Vagina (tissue), 2 donors: ENCODE results near the gene TUBE1.

Source experiments
- POLR2A ChIP-seq, 2 donors: fragments of 450-650 bp; IDR thresholded peaks; one replicate each; pipeline ENCODE4 v1.6.1; 2017; ENCODE audit warnings: antibody characterized with exemption in 2 of 2, mild to moderate bottlenecking in 2 of 2, moderate library complexity in 2 of 2
- TF ChIP-seq, protein P1 (sequence below), 3 experiments: fragments of 450-650 bp in 2 of 3; fragments of 200-600 bp in 1 of 3; sonication (generic) in 1 of 3; IDR thresholded peaks; one replicate each; pipeline ENCODE4 v1.5.1; 2017 to 2019; ENCODE audit warnings: antibody characterized with exemption in 3 of 3, mild to moderate bottlenecking in 2 of 3, moderate library complexity in 2 of 3

DNA sequence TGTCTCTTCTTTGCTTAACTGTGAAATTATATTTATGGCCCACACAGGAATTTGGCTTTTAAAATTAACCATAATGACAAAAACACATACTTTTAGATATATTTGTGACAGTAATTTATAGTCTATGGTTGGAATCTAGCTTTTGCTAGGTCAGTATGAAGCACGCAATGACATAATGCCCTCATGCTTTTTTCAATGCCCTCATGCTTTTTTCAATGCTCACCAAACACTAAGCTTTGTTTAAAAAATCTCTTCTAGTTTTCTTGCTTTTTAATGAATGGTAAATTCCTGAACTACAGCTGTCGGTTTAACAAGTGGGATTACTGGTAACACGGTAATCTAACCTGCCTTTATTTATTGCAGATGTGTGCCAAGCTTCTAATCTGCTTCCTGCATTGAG lies 20.7 kb downstream of the TUBE1 start:
- TF ChIP-seq POLR2A (IDR thresholded peaks at IDR 0.05) = no peak
- TF ChIP-seq, protein P1, sequence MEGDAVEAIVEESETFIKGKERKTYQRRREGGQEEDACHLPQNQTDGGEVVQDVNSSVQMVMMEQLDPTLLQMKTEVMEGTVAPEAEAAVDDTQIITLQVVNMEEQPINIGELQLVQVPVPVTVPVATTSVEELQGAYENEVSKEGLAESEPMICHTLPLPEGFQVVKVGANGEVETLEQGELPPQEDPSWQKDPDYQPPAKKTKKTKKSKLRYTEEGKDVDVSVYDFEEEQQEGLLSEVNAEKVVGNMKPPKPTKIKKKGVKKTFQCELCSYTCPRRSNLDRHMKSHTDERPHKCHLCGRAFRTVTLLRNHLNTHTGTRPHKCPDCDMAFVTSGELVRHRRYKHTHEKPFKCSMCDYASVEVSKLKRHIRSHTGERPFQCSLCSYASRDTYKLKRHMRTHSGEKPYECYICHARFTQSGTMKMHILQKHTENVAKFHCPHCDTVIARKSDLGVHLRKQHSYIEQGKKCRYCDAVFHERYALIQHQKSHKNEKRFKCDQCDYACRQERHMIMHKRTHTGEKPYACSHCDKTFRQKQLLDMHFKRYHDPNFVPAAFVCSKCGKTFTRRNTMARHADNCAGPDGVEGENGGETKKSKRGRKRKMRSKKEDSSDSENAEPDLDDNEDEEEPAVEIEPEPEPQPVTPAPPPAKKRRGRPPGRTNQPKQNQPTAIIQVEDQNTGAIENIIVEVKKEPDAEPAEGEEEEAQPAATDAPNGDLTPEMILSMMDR (IDR thresholded peaks at IDR 0.05) = no peak
